ENCODE results near the gene CREBBP.

CREBBP gene

DNA sequence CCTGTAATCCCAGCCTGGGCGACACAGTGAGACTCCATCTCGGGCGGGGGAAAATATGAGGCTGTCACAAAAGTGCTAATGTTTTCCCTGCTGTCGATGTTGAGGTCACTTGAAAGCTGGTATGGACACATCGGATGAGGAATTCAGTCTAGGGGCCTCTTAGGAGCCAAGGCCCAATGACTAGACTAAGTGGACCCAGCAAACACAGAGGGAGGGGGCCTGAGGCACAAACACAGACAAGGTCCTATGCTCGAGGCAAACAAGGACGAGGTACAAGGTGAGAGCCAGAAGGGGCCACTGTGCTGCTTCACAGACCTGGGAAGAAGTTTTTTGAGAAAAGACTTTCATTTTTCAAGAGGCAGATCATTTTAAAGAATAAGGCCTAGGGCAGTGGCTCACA is 178.4 kb downstream of the CREBBP start:
- DNase-seq = no peak

GRCh38 chr16:3701531-3701930 is 179.0 kb downstream of the CREBBP start:
- no peak for DNase-seq

DNA sequence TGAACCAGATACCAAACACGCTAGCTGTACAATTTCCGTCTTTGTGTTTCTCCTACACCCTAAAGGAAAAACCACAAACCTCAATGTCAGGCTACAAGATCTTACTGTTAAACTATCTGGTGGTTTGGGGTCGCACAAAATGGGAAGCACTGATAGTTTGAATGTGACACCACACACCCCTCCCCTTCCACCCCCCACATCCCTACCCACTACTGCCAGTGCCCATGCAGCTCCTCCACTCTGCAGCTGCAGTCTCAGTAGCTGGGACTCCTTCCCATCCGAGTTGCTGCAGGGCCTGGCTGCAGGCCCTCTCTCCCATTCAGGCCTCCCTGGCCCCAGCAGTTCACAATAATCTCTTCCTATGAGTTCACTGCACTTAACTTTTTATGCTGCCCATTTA is 181.6 kb downstream of the CREBBP start:
- DNase-seq = no peak

- no peak for DNase-seq
These were observed 183.9 kb downstream of the CREBBP start for GRCh38 chr16:3696425-3697218.

- no peak for DNase-seq
These were observed 184.7 kb downstream of the CREBBP start for GRCh38 chr16:3695610-3696369.

DNA sequence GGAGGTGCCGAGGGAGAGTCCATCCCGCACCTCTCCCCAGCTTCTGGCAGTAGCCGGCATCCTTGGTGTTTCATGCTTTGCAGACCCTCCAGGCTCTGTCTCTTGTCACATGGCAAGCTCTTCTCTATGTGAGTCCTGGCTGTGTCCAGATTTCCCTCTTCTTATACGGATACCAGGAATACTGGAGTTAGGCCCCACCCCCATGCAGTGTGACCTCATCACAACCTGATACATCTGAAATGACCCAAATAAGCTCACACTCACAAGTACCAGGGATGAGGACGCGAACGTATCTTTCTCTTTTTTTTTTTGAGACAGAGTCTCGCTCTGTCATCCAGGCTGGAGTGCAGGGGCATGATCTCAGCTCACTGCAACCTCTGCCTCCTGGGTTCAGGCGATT is 186.5 kb downstream of the CREBBP start:
- no peak for DNase-seq

GRCh38 chr16:3691761-3692160 is 188.8 kb downstream of the CREBBP start:
- DNase-seq = no peak

DNA sequence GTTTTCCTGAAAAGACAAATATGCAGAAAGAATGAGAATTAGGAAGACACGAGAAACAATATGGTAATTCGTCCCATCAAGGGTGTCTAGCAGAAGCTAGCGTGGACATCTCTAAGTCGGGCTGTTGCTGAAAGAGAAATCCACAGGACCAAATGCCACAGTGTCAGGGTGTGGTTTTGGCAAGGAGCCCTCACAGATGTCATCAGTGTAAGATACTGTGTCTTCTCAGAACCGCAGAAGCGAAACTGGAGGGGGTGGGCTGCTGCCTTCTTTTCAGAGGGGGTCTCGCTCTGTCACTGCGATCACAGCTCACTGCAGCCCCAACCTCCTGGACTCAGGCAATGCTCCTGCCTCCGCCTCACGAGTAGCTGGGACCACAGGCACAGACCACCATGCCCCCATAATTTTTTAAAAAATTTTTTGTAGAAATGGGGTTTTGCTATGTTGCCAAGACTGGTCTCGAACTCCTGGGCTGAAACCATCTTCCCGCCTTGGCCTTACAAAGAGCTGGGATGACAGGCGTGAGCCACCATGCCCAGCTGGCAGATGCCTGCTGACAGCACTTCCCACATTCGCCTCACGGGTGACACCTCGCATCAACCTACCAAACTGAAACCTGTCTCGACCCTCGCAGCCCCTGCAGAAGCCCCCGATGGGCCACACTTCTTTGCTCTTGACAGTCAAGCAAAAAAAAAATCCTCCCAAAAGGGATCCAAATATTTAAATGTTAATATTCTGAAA is 189.4 kb downstream of the CREBBP start:
- no peak for DNase-seq

DNA sequence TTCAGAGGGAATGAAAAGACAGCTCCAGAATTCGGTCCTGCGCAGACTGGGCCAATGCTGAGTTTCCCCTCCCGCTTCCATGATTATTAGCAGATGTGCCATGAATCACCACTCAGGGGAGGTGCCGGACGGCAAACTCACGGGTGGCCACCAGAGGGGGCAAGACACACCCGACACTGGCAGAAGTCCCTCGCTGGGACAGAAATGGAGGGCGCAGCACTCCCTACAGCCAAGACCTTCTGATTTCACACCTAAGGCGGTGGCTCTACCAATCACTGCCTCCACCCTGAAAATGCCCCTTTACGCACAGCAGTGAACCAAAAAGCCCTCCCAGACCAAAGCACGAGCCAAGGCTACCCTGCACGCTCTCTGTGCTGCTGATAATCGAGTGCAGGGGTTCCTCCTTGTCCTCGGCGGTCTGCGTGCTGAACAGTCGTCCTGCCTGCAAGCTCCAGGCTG is 190.0 kb downstream of the CREBBP start:
- DNase-seq = peak; percentile 84

GRCh38 chr16:3689731-3690130 is 190.8 kb downstream of the CREBBP start:
- no peak for DNase-seq

- DNase-seq = no peak
These were observed 192.7 kb downstream of the CREBBP start for GRCh38 chr16:3687792-3688191.

DNA sequence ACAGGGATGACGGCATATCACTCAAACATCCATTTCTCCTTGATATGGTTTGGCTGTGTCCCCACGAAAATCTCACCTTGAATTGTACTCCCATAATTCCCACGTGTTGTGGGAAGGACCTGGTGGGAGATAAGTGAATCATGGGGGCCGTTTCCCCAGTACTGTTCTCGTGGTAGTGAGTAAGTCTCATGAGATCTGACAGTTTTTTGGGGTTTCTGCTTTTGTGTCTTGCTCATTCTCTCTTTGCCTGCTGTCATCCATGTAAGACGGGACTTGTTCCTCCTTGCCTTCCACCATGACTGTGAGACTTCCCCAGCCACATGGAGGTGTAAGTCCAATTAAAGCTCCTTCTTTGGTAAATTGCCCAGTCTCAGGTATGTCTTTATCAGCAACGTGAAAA is 193.5 kb downstream of the CREBBP start:
- no peak for DNase-seq

DNA sequence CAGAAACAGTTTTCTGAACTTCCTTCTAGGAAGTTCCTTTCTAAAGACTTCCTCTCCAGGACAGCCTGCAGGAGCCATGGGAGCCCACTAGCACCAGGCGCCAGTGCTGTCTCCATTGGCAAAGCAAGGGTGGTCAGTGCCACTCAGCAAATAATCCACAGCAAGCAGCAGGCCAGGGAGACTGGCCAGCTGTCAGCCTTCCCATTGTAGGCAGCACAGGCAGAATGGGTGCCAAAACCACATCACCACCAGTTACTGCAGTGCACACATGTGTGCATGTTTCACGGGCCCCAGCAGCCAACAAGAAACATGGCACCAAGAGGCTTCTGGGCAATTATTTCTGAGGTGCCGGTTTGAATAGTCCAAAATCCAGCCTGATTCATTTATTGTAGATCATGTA is 199.3 kb downstream of the CREBBP start:
- no peak for DNase-seq

- no peak for DNase-seq
These were observed 202.5 kb downstream of the CREBBP start for GRCh38 chr16:3677994-3678393.

- no peak for DNase-seq
These were observed 204.8 kb downstream of the CREBBP start for GRCh38 chr16:3675601-3676130.

Data from stimulated activated CD4-positive, alpha-beta T cell treated with anti-CD3 and anti-CD28 coated beads, Interleukin-4, amount 100 ng/mL, for 24 hours (primary cell).